ENCODE measurements around the gene ACSS1.

DNA sequence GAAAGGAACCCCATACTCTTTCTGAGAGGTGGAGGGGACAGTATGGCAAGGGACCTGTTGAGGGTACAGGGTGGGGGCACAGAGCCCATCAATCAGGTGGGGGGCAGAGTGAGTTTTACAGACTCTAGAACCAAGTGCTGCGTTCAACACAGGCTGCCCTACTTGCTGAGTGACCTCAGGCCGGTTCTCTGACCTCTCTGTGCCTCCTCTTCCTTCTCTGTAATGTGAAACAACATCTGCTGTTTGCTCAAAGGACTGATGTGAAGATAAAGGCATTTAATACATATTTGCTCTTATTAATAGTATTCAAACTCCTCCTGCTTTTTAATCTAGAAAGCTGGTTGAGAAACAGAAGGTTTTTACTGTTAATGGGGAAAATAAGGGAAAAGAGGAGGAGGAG is 39.5 kb downstream of the ACSS1 start:
- TF ChIP-seq, protein P1, sequence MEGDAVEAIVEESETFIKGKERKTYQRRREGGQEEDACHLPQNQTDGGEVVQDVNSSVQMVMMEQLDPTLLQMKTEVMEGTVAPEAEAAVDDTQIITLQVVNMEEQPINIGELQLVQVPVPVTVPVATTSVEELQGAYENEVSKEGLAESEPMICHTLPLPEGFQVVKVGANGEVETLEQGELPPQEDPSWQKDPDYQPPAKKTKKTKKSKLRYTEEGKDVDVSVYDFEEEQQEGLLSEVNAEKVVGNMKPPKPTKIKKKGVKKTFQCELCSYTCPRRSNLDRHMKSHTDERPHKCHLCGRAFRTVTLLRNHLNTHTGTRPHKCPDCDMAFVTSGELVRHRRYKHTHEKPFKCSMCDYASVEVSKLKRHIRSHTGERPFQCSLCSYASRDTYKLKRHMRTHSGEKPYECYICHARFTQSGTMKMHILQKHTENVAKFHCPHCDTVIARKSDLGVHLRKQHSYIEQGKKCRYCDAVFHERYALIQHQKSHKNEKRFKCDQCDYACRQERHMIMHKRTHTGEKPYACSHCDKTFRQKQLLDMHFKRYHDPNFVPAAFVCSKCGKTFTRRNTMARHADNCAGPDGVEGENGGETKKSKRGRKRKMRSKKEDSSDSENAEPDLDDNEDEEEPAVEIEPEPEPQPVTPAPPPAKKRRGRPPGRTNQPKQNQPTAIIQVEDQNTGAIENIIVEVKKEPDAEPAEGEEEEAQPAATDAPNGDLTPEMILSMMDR (IDR thresholded peaks at IDR 0.05), result no peak
- no peak for TF ChIP-seq POLR2A (IDR thresholded peaks at IDR 0.05)

Measured in body of pancreas (tissue), 4 donors.